ENCODE results near the gene ASB18. TPM values are rescaled to one million over a fixed set of nuclear protein-coding genes. Genes with fewer than 3 reads are reported as not detected.

The ASB18 gene
- total RNA-seq, 1 donor from 2014 or later: not detected

DNA sequence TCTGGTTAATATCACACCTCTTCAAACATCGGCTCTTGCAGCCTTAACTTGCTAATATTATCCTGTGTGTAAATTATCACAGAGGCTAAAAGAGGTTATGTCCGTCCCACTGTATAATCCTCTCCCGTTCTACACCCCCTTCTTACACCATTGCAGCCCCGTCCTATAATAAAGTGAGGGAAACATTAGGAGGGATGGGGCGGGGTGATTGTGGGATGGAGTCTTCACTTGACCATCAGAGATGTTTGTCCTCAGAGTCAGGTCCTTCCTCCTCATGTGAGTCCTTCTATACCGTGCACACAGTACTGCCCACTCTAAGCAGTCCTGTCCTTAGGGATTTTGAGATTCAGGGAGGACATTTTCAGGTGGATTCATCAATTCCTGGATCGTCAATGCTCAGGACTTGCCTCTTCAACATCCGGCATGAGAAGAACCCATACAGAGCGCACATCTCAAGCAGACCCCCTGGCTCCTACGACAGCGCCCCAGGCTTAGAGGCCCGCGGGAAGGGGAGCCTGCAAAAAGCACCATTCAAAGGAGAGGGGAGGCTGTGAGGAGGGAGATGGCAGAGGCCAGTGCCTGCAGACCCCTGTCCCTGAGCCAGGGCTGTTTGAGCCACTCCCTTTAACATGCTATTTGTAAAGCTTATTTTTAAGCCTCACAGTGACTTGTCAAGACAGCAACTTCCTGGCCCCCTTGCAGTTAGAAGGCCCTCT lies 42.8 kb upstream of the ASB18 start:
- Mint-ChIP-seq H3K9me3 (no peaks in the 10 kb centered on the region), H3K36me3 (ENCODE audit: low read depth) (no peaks in the 10 kb centered on the region), H3K4me1 (no peaks in the 10 kb centered on the region), H3K27me3 (peaks cover 14% of the 10 kb centered on the region), H3K4me3 (no peak overlapping the region), H3K27ac (no peak overlapping the region)
- DNase-seq (no peak), ATAC-seq (ENCODE audit: low read depth) (no peak)
- ChIA-PET CTCF (no interaction called here), POLR2A (no interaction called here)
- TF ChIP-seq, protein P1, sequence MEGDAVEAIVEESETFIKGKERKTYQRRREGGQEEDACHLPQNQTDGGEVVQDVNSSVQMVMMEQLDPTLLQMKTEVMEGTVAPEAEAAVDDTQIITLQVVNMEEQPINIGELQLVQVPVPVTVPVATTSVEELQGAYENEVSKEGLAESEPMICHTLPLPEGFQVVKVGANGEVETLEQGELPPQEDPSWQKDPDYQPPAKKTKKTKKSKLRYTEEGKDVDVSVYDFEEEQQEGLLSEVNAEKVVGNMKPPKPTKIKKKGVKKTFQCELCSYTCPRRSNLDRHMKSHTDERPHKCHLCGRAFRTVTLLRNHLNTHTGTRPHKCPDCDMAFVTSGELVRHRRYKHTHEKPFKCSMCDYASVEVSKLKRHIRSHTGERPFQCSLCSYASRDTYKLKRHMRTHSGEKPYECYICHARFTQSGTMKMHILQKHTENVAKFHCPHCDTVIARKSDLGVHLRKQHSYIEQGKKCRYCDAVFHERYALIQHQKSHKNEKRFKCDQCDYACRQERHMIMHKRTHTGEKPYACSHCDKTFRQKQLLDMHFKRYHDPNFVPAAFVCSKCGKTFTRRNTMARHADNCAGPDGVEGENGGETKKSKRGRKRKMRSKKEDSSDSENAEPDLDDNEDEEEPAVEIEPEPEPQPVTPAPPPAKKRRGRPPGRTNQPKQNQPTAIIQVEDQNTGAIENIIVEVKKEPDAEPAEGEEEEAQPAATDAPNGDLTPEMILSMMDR (IDR thresholded peaks at IDR 0.05): no peak
- intact Hi-C loops (cut with micrococcal nuclease): no loop called here

DNA sequence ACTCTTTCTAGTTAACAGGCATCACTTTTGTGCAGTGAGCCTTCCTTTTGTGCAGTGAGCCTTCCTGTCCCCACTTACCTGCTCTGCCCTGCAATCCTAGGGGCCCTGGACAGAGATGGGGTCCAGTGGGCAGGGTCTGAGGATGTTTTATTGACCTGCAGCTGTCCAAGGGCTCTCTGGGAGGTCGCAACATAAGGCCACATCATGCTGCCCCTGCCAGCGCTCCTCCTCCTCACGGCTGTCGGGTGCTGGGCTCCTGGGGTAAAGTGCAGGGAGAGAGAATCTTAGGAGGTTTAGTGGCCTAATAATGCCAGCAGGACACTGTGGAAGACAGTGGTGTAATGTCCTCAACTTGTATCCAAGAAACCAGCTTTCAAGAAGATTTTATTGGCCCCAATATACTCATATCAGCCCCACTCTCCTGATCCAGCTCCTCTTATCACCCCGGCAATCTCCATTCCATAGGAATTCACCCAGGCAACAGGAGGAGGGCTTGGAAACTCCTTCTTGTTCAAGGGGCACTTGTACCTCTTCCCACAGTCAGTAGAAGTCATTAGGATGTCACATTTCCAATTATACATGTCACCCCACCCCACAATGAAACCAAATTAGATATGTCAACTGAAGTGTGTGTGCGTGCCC lies 41.9 kb upstream of the ASB18 start:
- CTCF ChIA-PET: no interaction called here
- intact Hi-C loops (cut with micrococcal nuclease): no loop called here
- no peak for ATAC-seq (ENCODE audit: low read depth)
- Mint-ChIP-seq H3K4me1 (no peaks in the 10 kb centered on the region), H3K27ac (no peak overlapping the region), H3K36me3 (ENCODE audit: low read depth) (no peaks in the 10 kb centered on the region), H3K27me3 (peaks cover 11% of the 10 kb centered on the region), H3K4me3 (no peak overlapping the region), H3K9me3 (no peaks in the 10 kb centered on the region)
- no peak for DNase-seq
- POLR2A ChIA-PET: no interaction called here
- TF ChIP-seq, protein P1 (IDR thresholded peaks at IDR 0.05): no peak

DNA sequence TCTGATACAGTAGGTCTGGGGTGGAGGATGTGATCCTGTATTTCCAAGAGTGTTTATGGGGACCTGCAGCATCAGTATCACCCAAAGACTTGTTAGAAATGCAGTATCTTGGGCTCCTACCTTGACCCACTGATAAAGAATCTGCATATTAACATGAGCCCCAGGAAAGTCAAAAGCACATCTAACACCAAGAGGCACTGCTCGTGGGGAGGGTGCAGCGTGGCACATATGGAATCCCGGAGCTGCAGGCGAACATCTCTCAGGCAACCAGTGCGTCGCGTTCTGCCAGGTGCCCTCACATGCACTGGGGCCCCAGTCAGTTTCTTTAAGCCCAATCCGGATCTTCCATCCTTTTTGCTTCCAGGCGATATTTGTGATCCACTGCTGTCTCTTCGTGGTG lies 41.3 kb upstream of the ASB18 start:
- intact Hi-C loops (cut with micrococcal nuclease): no loop called here
- no peaks in the 10 kb centered on the region for H3K36me3 Mint-ChIP-seq (ENCODE audit: low read depth)
- TF ChIP-seq, protein P1 (IDR thresholded peaks at IDR 0.05): no peak
- POLR2A ChIA-PET: no interaction called here
- no peak for DNase-seq
- no peak overlapping the region for H3K27ac Mint-ChIP-seq
- no peak for ATAC-seq (ENCODE audit: low read depth)
- CTCF ChIA-PET: no interaction called here
- H3K4me3 Mint-ChIP-seq: no peak overlapping the region
- peaks cover 8% of the 10 kb centered on the region for H3K27me3 Mint-ChIP-seq
- no peaks in the 10 kb centered on the region for H3K4me1 Mint-ChIP-seq
- no peaks in the 10 kb centered on the region for H3K9me3 Mint-ChIP-seq

DNA sequence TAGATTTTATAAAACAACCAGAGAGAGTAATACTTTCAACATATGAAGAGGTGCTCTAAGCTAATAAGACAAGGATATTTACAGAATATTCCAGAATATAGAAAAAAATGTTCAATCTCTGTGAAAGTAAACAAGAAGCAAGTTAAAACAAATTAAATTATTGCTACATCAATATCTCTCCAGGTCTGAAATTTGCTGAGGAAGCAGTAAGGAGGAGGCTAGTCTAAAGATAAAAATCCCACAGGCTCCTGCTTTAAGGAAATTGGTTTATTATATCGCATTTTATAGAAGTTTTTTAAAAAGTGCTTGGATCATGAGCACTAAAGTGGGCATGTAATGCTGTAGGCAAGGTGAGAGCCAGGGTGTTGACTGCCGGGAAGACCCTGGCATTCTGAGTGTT lies 39.7 kb upstream of the ASB18 start:
- ChIA-PET POLR2A (no interaction called here), CTCF (no interaction called here)
- no peak for ATAC-seq (ENCODE audit: low read depth)
- TF ChIP-seq, protein P1 (IDR thresholded peaks at IDR 0.05): no peak
- Mint-ChIP-seq H3K4me1 (no peaks in the 10 kb centered on the region), H3K9me3 (no peaks in the 10 kb centered on the region), H3K4me3 (no peak overlapping the region), H3K36me3 (ENCODE audit: low read depth) (no peaks in the 10 kb centered on the region), H3K27ac (no peak overlapping the region), H3K27me3 (peaks cover 7% of the 10 kb centered on the region)
- DNase-seq: no peak
- intact Hi-C loops (cut with micrococcal nuclease): no loop called here

DNA sequence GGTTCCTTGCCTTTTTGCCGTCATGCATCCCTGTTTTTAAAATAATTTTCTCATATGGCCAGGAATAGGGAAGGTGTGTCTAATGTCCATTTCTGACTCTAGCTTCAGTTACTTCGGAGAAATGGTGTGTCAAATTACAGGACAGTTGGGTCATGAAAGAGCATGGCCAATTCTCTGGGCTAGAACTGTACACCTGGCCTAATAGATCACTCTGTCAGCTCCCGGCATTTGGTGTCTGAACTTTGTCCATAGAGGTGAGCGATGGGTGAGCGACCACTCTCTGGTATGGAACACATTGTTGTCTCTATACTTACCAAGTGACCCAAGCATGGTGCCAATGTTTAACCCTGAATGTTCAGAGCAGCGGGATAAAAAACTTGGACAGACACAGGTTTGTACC lies 38.3 kb upstream of the ASB18 start:
- CTCF ChIA-PET: no interaction called here
- H3K36me3 Mint-ChIP-seq (ENCODE audit: low read depth): no peaks in the 10 kb centered on the region
- intact Hi-C loops (cut with micrococcal nuclease): no loop called here
- H3K27ac Mint-ChIP-seq: no peak overlapping the region
- peaks cover 7% of the 10 kb centered on the region for H3K27me3 Mint-ChIP-seq
- H3K9me3 Mint-ChIP-seq: no peaks in the 10 kb centered on the region
- POLR2A ChIA-PET: no interaction called here
- DNase-seq (no peak), ATAC-seq (ENCODE audit: low read depth) (no peak)
- TF ChIP-seq, protein P1 (IDR thresholded peaks at IDR 0.05): no peak
- no peaks in the 10 kb centered on the region for H3K4me1 Mint-ChIP-seq
- no peak overlapping the region for H3K4me3 Mint-ChIP-seq

Data from activated B cell treated with CpG ODN at 0.5 μM for 24 hours (primary cell).